Loucy (cell line): Measurements from ENCODE around the gene KCNJ13.

Experiments
- H2AFZ ChIP-seq: fragments of 200-600 bp; sonication (generic); 2 replicates; pipeline ENCODE4 v1.6.0; 2016; ENCODE audit warnings: antibody characterized with exemption, mild to moderate bottlenecking, low read length, moderate library complexity
- H3F3A ChIP-seq: fragments of 200-600 bp; 2 replicates; pipeline ENCODE4 v1.6.0; 2016; ENCODE audit warnings: antibody characterized with exemption, low read depth, mild to moderate bottlenecking
- H3K27me3 ChIP-seq: fragments of 200-600 bp; sonication (generic); 2 replicates; pipeline ENCODE4 v1.6.1; 2014; ENCODE audit warnings: low read length, mild to moderate bottlenecking; ENCODE audit not compliant: insufficient read depth, poor library complexity, severe bottlenecking
- H3K36me3 ChIP-seq: fragments of 200-600 bp; sonication (generic); 2 replicates; pipeline ENCODE4 v1.6.1; 2016; ENCODE audit warnings: low read length; ENCODE audit not compliant: insufficient read depth
- H3K4me1 ChIP-seq: fragments of 200-600 bp; sonication (generic); 2 replicates; pipeline ENCODE4 v1.5.1; 2014; ENCODE audit warnings: low read length, mild to moderate bottlenecking; ENCODE audit not compliant: insufficient read depth, poor library complexity, severe bottlenecking
- H3K4me2 ChIP-seq: fragments of 200-600 bp; sonication (generic); 2 replicates; pipeline ENCODE4 v1.6.0; 2014; ENCODE audit warnings: antibody characterized with exemption, low read length, low read depth, mild to moderate bottlenecking; ENCODE audit not compliant: poor library complexity, severe bottlenecking
- H3K4me3 ChIP-seq: fragments of 200-600 bp; sonication (generic); 2 replicates; pipeline ENCODE4 v1.5.1; 2014; ENCODE audit warnings: low read length, mild to moderate bottlenecking, mixed read lengths; ENCODE audit not compliant: poor library complexity, severe bottlenecking
- H3K79me2 ChIP-seq: fragments of 200-600 bp; sonication (generic); 2 replicates; pipeline ENCODE4 v1.6.1; 2014; ENCODE audit warnings: low read length; ENCODE audit not compliant: insufficient read depth
- H3K9ac ChIP-seq: fragments of 200-600 bp; sonication (generic); 2 replicates; pipeline ENCODE4 v1.6.0; 2014; ENCODE audit warnings: mild to moderate bottlenecking, low read depth, low read length, moderate library complexity; ENCODE audit not compliant: poor library complexity, severe bottlenecking
- H3K9me2 ChIP-seq: fragments of 200-600 bp; sonication (generic); replicated peaks from 2 replicates; pipeline ENCODE4 v1.6.1; 2016; ENCODE audit warnings: low read depth, low read length, mixed read lengths
- H3K9me3 ChIP-seq: fragments of 200-600 bp; sonication (generic); 2 replicates; pipeline ENCODE4 v1.6.1; 2014; ENCODE audit warnings: mild to moderate bottlenecking, antibody characterized with exemption, low read length, low read depth; ENCODE audit not compliant: insufficient read depth
- H4K20me1 ChIP-seq: fragments of 200-600 bp; sonication (generic); 2 replicates; pipeline ENCODE4 v1.6.0; 2014; ENCODE audit warnings: antibody characterized with exemption, low read length, mild to moderate bottlenecking; ENCODE audit not compliant: insufficient read depth, poor library complexity, severe bottlenecking
- CTCF ChIP-seq: fragments of 200-600 bp; sonication (generic); conservative IDR thresholded peaks from 2 replicates; pipeline ENCODE4 v1.5.1; 2014; ENCODE audit warnings: mild to moderate bottlenecking, antibody characterized with exemption, low read length
- EZH2phosphoT487 ChIP-seq: fragments of 200-600 bp; IDR thresholded peaks from 2 replicates; pipeline ENCODE4 v1.6.1; 2018; ENCODE audit warnings: antibody characterized with exemption, mild to moderate bottlenecking, moderate library complexity, borderline replicate concordance

Gene KCNJ13

GRCh38 chr2:232749331-232749730 is 27.0 kb downstream of the KCNJ13 start:
- H3K9me2 ChIP-seq, result no peaks in the 10 kb centered on the region
- no peaks in the 10 kb centered on the region for H3K4me1 ChIP-seq
- no peak for TF ChIP-seq CTCF
- TF ChIP-seq EZH2phosphoT487, result no peak
- no peaks in the 10 kb centered on the region for H4K20me1 ChIP-seq
- no peaks in the 10 kb centered on the region for H3K9me3 ChIP-seq
- H3K4me3 ChIP-seq, result no peak overlapping the region
- no peaks in the 10 kb centered on the region for H3K79me2 ChIP-seq
- peaks cover 51% of the 10 kb centered on the region; the same call in 1 of the 2 replicates for H3K36me3 ChIP-seq
- no peak overlapping the region for H3K9ac ChIP-seq
- no peak overlapping the region for H3K4me2 ChIP-seq
- no peak overlapping the region for H2AFZ ChIP-seq
- H3F3A ChIP-seq, result no peaks in the 10 kb centered on the region
- H3K27me3 ChIP-seq, result no peaks in the 10 kb centered on the region

GRCh38 chr2:232748038-232748437 is 28.3 kb downstream of the KCNJ13 start:
- Histone ChIP-seq H3K4me1 (no peaks in the 10 kb centered on the region), H4K20me1 (no peaks in the 10 kb centered on the region), H3K4me2 (no peak overlapping the region), H3K9ac (no peak overlapping the region), H3K79me2 (no peaks in the 10 kb centered on the region), H3K27me3 (no peaks in the 10 kb centered on the region), H3K36me3 (peaks cover 51% of the 10 kb centered on the region; the same call in 1 of the 2 replicates), H3F3A (no peaks in the 10 kb centered on the region), H3K9me2 (no peaks in the 10 kb centered on the region), H2AFZ (no peak overlapping the region), H3K9me3 (no peaks in the 10 kb centered on the region), H3K4me3 (no peak overlapping the region)
- TF ChIP-seq CTCF (no peak), EZH2phosphoT487 (no peak)

DNA sequence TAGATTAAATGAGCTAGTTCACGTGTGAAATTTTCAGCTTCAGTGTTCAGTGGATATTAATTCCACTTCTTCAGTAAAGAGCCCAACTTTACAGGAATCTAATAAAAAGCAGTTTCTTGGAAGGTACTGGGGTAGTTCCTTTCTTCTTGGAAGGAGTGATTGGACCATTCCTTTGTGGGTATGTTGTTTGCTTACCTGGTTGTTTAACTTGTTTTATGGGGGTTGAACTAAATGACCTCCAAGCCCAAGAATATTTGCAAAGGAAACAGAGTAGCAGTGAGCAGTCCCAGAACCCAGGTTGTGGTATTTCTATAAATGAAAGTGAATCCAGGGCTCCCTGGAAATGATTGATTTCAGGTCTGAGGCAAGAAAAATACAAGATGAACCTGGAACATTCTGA is 31.4 kb downstream of the KCNJ13 start:
- H3K9ac ChIP-seq, result no peak overlapping the region
- H3K27me3 ChIP-seq, result no peaks in the 10 kb centered on the region
- TF ChIP-seq EZH2phosphoT487 (no peak), CTCF (no peak)
- no peak overlapping the region for H2AFZ ChIP-seq
- H3K79me2 ChIP-seq, result no peaks in the 10 kb centered on the region
- H3K4me3 ChIP-seq, result no peak overlapping the region
- H3K9me3 ChIP-seq, result no peaks in the 10 kb centered on the region
- H3K36me3 ChIP-seq, result peaks cover 34% of the 10 kb centered on the region; the same call in 1 of the 2 replicates
- no peaks in the 10 kb centered on the region for H4K20me1 ChIP-seq
- no peak overlapping the region for H3K4me2 ChIP-seq
- no peaks in the 10 kb centered on the region for H3F3A ChIP-seq
- H3K9me2 ChIP-seq, result no peaks in the 10 kb centered on the region
- H3K4me1 ChIP-seq, result no peaks in the 10 kb centered on the region
